ENCODE measurements around the gene HCAR1.
"Not testable (repeated sequence)": the region's sequence is repeated elsewhere in the genome, so short reads cannot be mapped to it uniquely, and the experiment has no call there.

- TF ChIP-seq, protein P1, sequence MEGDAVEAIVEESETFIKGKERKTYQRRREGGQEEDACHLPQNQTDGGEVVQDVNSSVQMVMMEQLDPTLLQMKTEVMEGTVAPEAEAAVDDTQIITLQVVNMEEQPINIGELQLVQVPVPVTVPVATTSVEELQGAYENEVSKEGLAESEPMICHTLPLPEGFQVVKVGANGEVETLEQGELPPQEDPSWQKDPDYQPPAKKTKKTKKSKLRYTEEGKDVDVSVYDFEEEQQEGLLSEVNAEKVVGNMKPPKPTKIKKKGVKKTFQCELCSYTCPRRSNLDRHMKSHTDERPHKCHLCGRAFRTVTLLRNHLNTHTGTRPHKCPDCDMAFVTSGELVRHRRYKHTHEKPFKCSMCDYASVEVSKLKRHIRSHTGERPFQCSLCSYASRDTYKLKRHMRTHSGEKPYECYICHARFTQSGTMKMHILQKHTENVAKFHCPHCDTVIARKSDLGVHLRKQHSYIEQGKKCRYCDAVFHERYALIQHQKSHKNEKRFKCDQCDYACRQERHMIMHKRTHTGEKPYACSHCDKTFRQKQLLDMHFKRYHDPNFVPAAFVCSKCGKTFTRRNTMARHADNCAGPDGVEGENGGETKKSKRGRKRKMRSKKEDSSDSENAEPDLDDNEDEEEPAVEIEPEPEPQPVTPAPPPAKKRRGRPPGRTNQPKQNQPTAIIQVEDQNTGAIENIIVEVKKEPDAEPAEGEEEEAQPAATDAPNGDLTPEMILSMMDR (IDR thresholded peaks at IDR 0.05), result not testable (repeated sequence)
- not testable (repeated sequence) for TF ChIP-seq POLR2A, POLR2AphosphoS5 (IDR thresholded peaks at IDR 0.05)
Observed at GRCh38 chr12:122716658-122717057, 14.0 kb downstream of the HCAR1 start, which contains the start of gene HCAR3.

All from prostate gland (tissue), 2 donors.